Spleen (tissue), 11 donors: ENCODE measurements around the gene RERE. TPM values are rescaled to one million over a fixed set of nuclear protein-coding genes. Genes with fewer than 3 reads are reported as not detected.

ENCODE experiments used
- DNase-seq: peaks from one replicate; pipeline ENCODE4 v3.0.0-alpha.2; 2020
- H3K27ac ChIP-seq, 8 donors: fragments of 200-600 bp; sonication (generic) in 7 of 8; 1 replicate in 4 of 8; 2 replicates in 4 of 8; pipeline versions ENCODE4 v1.5.0 to v1.8.0; 2016 to 2021; ENCODE audit warnings: inconsistent platforms in 4 of 8, mild to moderate bottlenecking in 4 of 8, moderate library complexity in 1 of 8
- H3K27me3 ChIP-seq, 7 donors: fragments of 200-600 bp; sonication (generic) in 6 of 7; replicated peaks in 1 of 7; 1 replicate in 4 of 7; 2 replicates in 3 of 7; pipeline versions ENCODE4 v1.5.0 to v1.8.0; 2016 to 2021; ENCODE audit warnings: inconsistent platforms in 3 of 7, mild to moderate bottlenecking in 1 of 7
- H3K36me3 ChIP-seq, 6 donors: fragments of 200-600 bp; sonication (generic) in 5 of 6; 1 replicate in 4 of 6; 2 replicates in 2 of 6; pipeline versions ENCODE4 v1.5.0 to v1.8.0; 2016 to 2021; ENCODE audit warnings: inconsistent platforms in 2 of 6
- H3K4me1 ChIP-seq, 6 donors: fragments of 200-600 bp; sonication (generic) in 5 of 6; 1 replicate in 3 of 6; 2 replicates in 3 of 6; pipeline versions ENCODE4 v1.5.0 to v1.8.0; 2016 to 2021; ENCODE audit warnings: inconsistent platforms in 3 of 6
- H3K4me3 ChIP-seq, 8 donors: fragments of 200-600 bp; sonication (generic) in 7 of 8; 1 replicate in 4 of 8; 2 replicates in 4 of 8; pipeline versions ENCODE4 v1.5.0 to v1.8.0; 2016 to 2021; ENCODE audit warnings: inconsistent platforms in 4 of 8, mild to moderate bottlenecking in 4 of 8, moderate library complexity in 2 of 8
- H3K9me3 ChIP-seq, 8 donors: fragments of 200-600 bp; sonication (generic) in 7 of 8; 1 replicate in 4 of 8; 2 replicates in 4 of 8; pipeline versions ENCODE4 v1.5.0 to v1.8.0; 2016 to 2021; ENCODE audit warnings: inconsistent platforms in 4 of 8
- POLR2A ChIP-seq, 3 donors: fragments of 450-650 bp; IDR thresholded peaks; one replicate each; pipeline ENCODE4 v1.5.1; 2017; ENCODE audit warnings: antibody characterized with exemption in 3 of 3, mild to moderate bottlenecking in 1 of 3
- POLR2AphosphoS5 ChIP-seq, 3 donors: sonication (generic); formaldehyde crosslinking; IDR thresholded peaks; one replicate each; pipeline ENCODE4 v1.5.1; 2017; ENCODE audit warnings: antibody characterized with exemption in 3 of 3
- WGBS, 5 donors: extraction: QIAGEN DNeasy Blood & Tissue Kit in 3 of 5; methylation state at CpG; one replicate each; pipeline versions ENCODE4 v1.1.5 to v1.1.7; 2013 to 2018; 5-methylcytosine and 5-hydroxymethylcytosine counted together
- intact Hi-C: fragments of 100-400 bp; cut with DNase I; formaldehyde crosslinking; loops from one replicate; pipeline ENCODE4 v1.15.0; 2023; ENCODE audit warnings: low total_unique reads
- polyA plus RNA-seq, 3 donors: library from polyadenylated mRNA; stranded (reverse); fragments of 200-250 nt; gene quantifications; one replicate each; pipeline ENCODE4 v1.2.1, GENCODE V29; 2013
- total RNA-seq, 7 donors: library from RNA; depleted of rRNA in 3 of 7; stranded (reverse); fragments of >200 nt in 3 of 7; fragmentation: NEBNext Ultra II Directional in 4 of 7; extraction: Animal tissue kit (Norgen Biotek cat#: 25700) in 4 of 7; gene quantifications; one replicate each; pipeline versions ENCODE4 v1.1.0 to v1.2.1, GENCODE V29; 2016 to 2021
- TF ChIP-seq, protein P1 (sequence below), 11 experiments: fragments of 200-600 bp in 7 of 11; fragments of 450-650 bp in 4 of 11; sonication (generic) in 4 of 11; IDR thresholded peaks in 8 of 11; conservative IDR thresholded peaks in 3 of 11; 1 replicate in 7 of 11; 2 replicates in 4 of 11; pipeline versions ENCODE4 v1.4.0 to v1.8.0; 2016 to 2021; ENCODE audit warnings: antibody characterized with exemption in 11 of 11, inconsistent platforms in 4 of 11, mild to moderate bottlenecking in 1 of 11
- donor health status: healthy with polysubstance abuse.
- donor health status: DM: no; HTN: no; CAD: no; lungs with moderate emphysema.
- donor health status: DM: no; HTN: no; CAD: no.
- donor health status: Bipolar disorder and iron deficiency.
- donor health status: healthy.
- donor health status: DM: no; HTN: no; CAD: no.
- donor health status: DM: yes; HTN: yes; CAD: no.

RERE gene
- total and polyA plus RNA-seq, 10 donors: 10.3 to 149 (median 117) TPM

GRCh38 chr1:8660411-8660828 lies 157.0 kb downstream of the RERE start:
- H3K36me3 ChIP-seq: peaks cover 0 to 7% (median 0%) of the 10 kb centered on the region in 6 donors
- H3K9me3 ChIP-seq: no peaks in the 10 kb centered on the region
- WGBS, 5 donors: 19 to 25% (median 21%) methylated on average over 5 of the region's 5 CpGs
- H3K27ac ChIP-seq: peak overlapping the region; percentile 32 to 82 (median 72)
- DNase-seq: no peak
- intact Hi-C loops: loop anchor here (10.0 kb wide), 1 partner anchor 56 kb away; no protein-coding TSS in a partner anchor
- peak in 2 of 3 donors; percentile 16 to 35 for TF ChIP-seq POLR2AphosphoS5 (IDR thresholded peaks at IDR 0.05)
- TF ChIP-seq, protein P1, sequence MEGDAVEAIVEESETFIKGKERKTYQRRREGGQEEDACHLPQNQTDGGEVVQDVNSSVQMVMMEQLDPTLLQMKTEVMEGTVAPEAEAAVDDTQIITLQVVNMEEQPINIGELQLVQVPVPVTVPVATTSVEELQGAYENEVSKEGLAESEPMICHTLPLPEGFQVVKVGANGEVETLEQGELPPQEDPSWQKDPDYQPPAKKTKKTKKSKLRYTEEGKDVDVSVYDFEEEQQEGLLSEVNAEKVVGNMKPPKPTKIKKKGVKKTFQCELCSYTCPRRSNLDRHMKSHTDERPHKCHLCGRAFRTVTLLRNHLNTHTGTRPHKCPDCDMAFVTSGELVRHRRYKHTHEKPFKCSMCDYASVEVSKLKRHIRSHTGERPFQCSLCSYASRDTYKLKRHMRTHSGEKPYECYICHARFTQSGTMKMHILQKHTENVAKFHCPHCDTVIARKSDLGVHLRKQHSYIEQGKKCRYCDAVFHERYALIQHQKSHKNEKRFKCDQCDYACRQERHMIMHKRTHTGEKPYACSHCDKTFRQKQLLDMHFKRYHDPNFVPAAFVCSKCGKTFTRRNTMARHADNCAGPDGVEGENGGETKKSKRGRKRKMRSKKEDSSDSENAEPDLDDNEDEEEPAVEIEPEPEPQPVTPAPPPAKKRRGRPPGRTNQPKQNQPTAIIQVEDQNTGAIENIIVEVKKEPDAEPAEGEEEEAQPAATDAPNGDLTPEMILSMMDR (IDR thresholded peaks at IDR 0.05 in 8 of 11, conservative IDR thresholded peaks at IDR 0.05 in 3 of 11): no peak
- H3K4me3 ChIP-seq: peak overlapping the region in 1 of 8 donors; percentile 23
- no peaks in the 10 kb centered on the region for H3K27me3 ChIP-seq
- peaks cover 47 to 77% (median 70%) of the 10 kb centered on the region in 6 donors for H3K4me1 ChIP-seq

GRCh38 chr1:8659593-8659992 lies 157.8 kb downstream of the RERE start:
- intact Hi-C loops: no loop called here

DNA sequence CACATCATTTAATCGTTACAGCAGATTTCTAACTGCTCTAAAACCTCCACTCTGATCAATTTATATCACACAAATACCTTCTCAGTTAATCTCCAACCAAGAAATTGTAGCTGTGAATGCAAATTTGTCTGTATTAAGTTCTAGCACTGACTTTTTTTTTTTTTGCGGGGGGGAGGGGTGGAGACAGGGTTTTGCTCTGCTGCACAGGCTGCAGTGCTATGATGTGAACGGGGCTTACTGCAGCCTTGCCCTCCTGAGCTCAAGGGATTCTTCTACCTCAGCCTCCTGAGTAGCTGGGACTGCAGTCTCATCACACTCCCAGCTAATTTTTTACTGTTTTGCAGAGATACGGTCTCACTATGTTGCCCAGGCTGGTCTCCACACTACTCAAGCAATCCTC lies 163.6 kb downstream of the RERE start:
- TF ChIP-seq POLR2A (IDR thresholded peaks at IDR 0.05) (no peak), POLR2AphosphoS5 (IDR thresholded peaks at IDR 0.05) (no peak)
- TF ChIP-seq, protein P1 (IDR thresholded peaks at IDR 0.05 in 8 of 11, conservative IDR thresholded peaks at IDR 0.05 in 3 of 11): no peak
- no peak for DNase-seq
- peaks cover 27 to 68% (median 58%) of the 10 kb centered on the region in 6 donors for H3K4me1 ChIP-seq
- WGBS, 5 donors: 72 to 89% (median 78%) methylated on average over 4 of the region's 4 CpGs
- no peaks in the 10 kb centered on the region for H3K27me3 ChIP-seq
- intact Hi-C loops: no loop called here
- peak overlapping the region in 1 of 8 donors; percentile 78 for H3K27ac ChIP-seq
- H3K4me3 ChIP-seq: no peak overlapping the region
- H3K9me3 ChIP-seq: no peaks in the 10 kb centered on the region
- peaks cover 0 to 12% (median 0%) of the 10 kb centered on the region in 6 donors for H3K36me3 ChIP-seq

More at GRCh38 chr1:8659593-8659992, 157.8 kb downstream of the RERE start:
- peaks cover 42 to 70% (median 62%) of the 10 kb centered on the region in 6 donors for H3K4me1 ChIP-seq
- no peaks in the 10 kb centered on the region for H3K9me3 ChIP-seq
- peaks cover 0 to 11% (median 0%) of the 10 kb centered on the region in 6 donors for H3K36me3 ChIP-seq
- peak overlapping the region in 6 of 8 donors; percentile 32 to 82 (median 73) for H3K27ac ChIP-seq
- DNase-seq: no peak
- TF ChIP-seq, protein P1 (IDR thresholded peaks at IDR 0.05 in 8 of 11, conservative IDR thresholded peaks at IDR 0.05 in 3 of 11): no peak
- TF ChIP-seq POLR2AphosphoS5 (IDR thresholded peaks at IDR 0.05) (no peak), POLR2A (IDR thresholded peaks at IDR 0.05) (no peak)
- no peaks in the 10 kb centered on the region for H3K27me3 ChIP-seq
- H3K4me3 ChIP-seq: no peak overlapping the region

GRCh38 chr1:8652467-8653046 lies 164.9 kb downstream of the RERE start:
- intact Hi-C loops: no loop called here
- 42 to 63% (median 58%) methylated on average over 7 of the region's 7 CpGs for WGBS, 5 donors
- peak overlapping the region; percentile 45 to 83 (median 64) for H3K27ac ChIP-seq

More at GRCh38 chr1:8652467-8653046, 164.9 kb downstream of the RERE start:
- H3K4me3 ChIP-seq: peak overlapping the region in 1 of 8 donors; percentile 17
- H3K36me3 ChIP-seq: peaks cover 0 to 12% (median 0%) of the 10 kb centered on the region in 6 donors
- no peaks in the 10 kb centered on the region for H3K9me3 ChIP-seq
- H3K4me1 ChIP-seq: peaks cover 28 to 72% (median 65%) of the 10 kb centered on the region in 6 donors
- no peaks in the 10 kb centered on the region for H3K27me3 ChIP-seq
- TF ChIP-seq POLR2AphosphoS5 (IDR thresholded peaks at IDR 0.05) (peak in 1 of 3 donors; percentile 56), POLR2A (IDR thresholded peaks at IDR 0.05) (no peak)
- TF ChIP-seq, protein P1 (IDR thresholded peaks at IDR 0.05 in 8 of 11, conservative IDR thresholded peaks at IDR 0.05 in 3 of 11): no peak
- no peak for DNase-seq
